GM12878 (cell line): ENCODE results near the gene PTPRU. TPM values are rescaled to one million over a fixed set of nuclear protein-coding genes. Genes with fewer than 3 reads are reported as not detected.

Experiments
- ATAC-seq: fragments of 200-7000 bp; cut with Tn5 transposase; 3 replicates; pipeline ENCODE4 v1.9.1; 2020; ENCODE audit warnings: mild to moderate bottlenecking, moderate library complexity
- BruUV-seq: library from RNA; stranded (reverse); fragments of 400-500 nt; replicated peaks from 2 replicates; lab custom pipeline; 2021; lab: Mats Ljungman, UMichigan
- CTCF ChIA-PET: fragments of 300-600 bp; sonication (Branson Sonifier 250); formaldehyde crosslinking; extraction: SDS; loops from one replicate; lab custom pipeline; 2021; ENCODE audit warnings: inconsistent platforms; lab: Yijun Ruan, JAX
- POLR2A ChIA-PET: fragments of 350-600 bp; formaldehyde crosslinking; extraction: SDS; loops from one replicate; lab custom pipeline; 2021; ENCODE audit warnings: inconsistent platforms; lab: Charles Lee
- RAD21 ChIA-PET: fragments of 300-600 bp; sonication (Branson Sonifier 250); formaldehyde crosslinking; loops from one replicate; lab custom pipeline; 2023; ENCODE audit warnings: antibody characterized with exemption; ENCODE audit not compliant: unreplicated experiment; lab: Charles Lee
- SMC1A ChIA-PET: fragments of 300-600 bp; sonication (Branson Sonifier 250); formaldehyde crosslinking; loops from one replicate; lab custom pipeline; 2023; ENCODE audit not compliant: unreplicated experiment, uncharacterized antibody; lab: Charles Lee
- DNase-seq: peaks from one replicate; pipeline ENCODE4 v3.0.0-alpha.2; 2011; ENCODE audit warnings: low read depth, low spot score
- FAIRE-seq: peaks from 3 replicates; lab custom pipeline; 2011; peaks lifted over from hg19 to GRCh38; lab: Jason Lieb, UNC
- H2AFZ ChIP-seq: 2 replicates; pipeline ENCODE4 v1.6.0; 2011; ENCODE audit warnings: low read depth, low read length, control low read depth; ENCODE audit not compliant: control insufficient read depth
- H3K27ac ChIP-seq: 2 replicates; pipeline ENCODE4 v1.5.1; 2011; ENCODE audit warnings: control low read depth; ENCODE audit not compliant: control insufficient read depth, insufficient read depth
- H3K27me3 ChIP-seq, 2 experiments: replicated peaks in 1 of 2; 2 replicates each; pipeline versions ENCODE4 v1.6.0 to v1.6.1; 2011; ENCODE audit warnings: low read length in 1 of 2; ENCODE audit not compliant: control insufficient read depth in 2 of 2, insufficient read depth in 2 of 2
- H3K36me3 ChIP-seq, 2 experiments: 2 replicates each; pipeline ENCODE4 v1.5.1; 2011; ENCODE audit warnings: low read length in 1 of 2; ENCODE audit not compliant: control insufficient read depth in 2 of 2, insufficient read depth in 2 of 2
- H3K4me1 ChIP-seq: 2 replicates; pipeline ENCODE4 v1.6.1; 2011; ENCODE audit warnings: mild to moderate bottlenecking, low read length, moderate library complexity, mixed read lengths; ENCODE audit not compliant: control insufficient read depth, insufficient read depth
- H3K4me2 ChIP-seq: 2 replicates; pipeline ENCODE4 v1.6.0; 2011; ENCODE audit warnings: control low read depth; ENCODE audit not compliant: control insufficient read depth, insufficient read depth
- H3K4me3 ChIP-seq: fragments of 200-600 bp; sonication (generic); 2 replicates; pipeline ENCODE4 v1.5.1; 2016
- H3K79me2 ChIP-seq: 2 replicates; pipeline ENCODE4 v1.6.0; 2011; ENCODE audit warnings: low read length; ENCODE audit not compliant: control insufficient read depth, insufficient read depth
- H3K9ac ChIP-seq: 2 replicates; pipeline ENCODE4 v1.8.0; 2011; ENCODE audit warnings: low read length, control low read depth, mixed read lengths; ENCODE audit not compliant: control insufficient read depth, insufficient read depth
- H3K9me3 ChIP-seq: replicated peaks from 3 replicates; pipeline ENCODE4 v1.5.1; 2011; ENCODE audit warnings: mild to moderate bottlenecking, low read length; ENCODE audit not compliant: control insufficient read depth, insufficient read depth
- H4K20me1 ChIP-seq: 2 replicates; pipeline ENCODE4 v1.6.0; 2011; ENCODE audit not compliant: control insufficient read depth, insufficient read depth
- ELK1 ChIP-seq: IDR thresholded peaks from 2 replicates; pipeline ENCODE4 v1.6.1; 2012; ENCODE audit warnings: low read depth, low read length, improper control_type of control experiment
- KAT2A ChIP-seq: conservative IDR thresholded peaks from 2 replicates; pipeline ENCODE4 v1.6.1; 2011; ENCODE audit warnings: low read depth, low read length; ENCODE audit not compliant: control insufficient read depth
- RAD51 ChIP-seq: fragments of 450-650 bp; IDR thresholded peaks from 2 replicates; pipeline ENCODE4 v1.6.1; 2016; ENCODE audit warnings: moderate library complexity, mild to moderate bottlenecking, inconsistent platforms
- ZBED1 ChIP-seq: IDR thresholded peaks from 2 replicates; pipeline ENCODE4 v1.6.1; 2016; ENCODE audit warnings: borderline replicate concordance
- ZNF24 ChIP-seq: fragments of 450-650 bp; IDR thresholded peaks from 2 replicates; pipeline ENCODE4 v1.6.1; 2017; ENCODE audit warnings: antibody characterized with exemption, mild to moderate bottlenecking
- WGBS: methylation state at CpG from one replicate; pipeline ENCODE4 v1.1.6; 2016; ENCODE audit warnings: low lambda C conversion rate; ENCODE audit not compliant: insufficient replicate concordance, insufficient coverage; ENCODE audit errors: missing lambda C conversion rate; 5-methylcytosine and 5-hydroxymethylcytosine counted together
- in situ Hi-C: fragments of 300-500 bp; cut with MboI; formaldehyde crosslinking; loops from 9 replicates; pipeline ENCODE4 v1.14.3; 2018; ENCODE audit warnings: mixed read lengths
- intact Hi-C: fragments of 100-400 bp; cut with micrococcal nuclease; formaldehyde crosslinking; loops from one replicate; pipeline ENCODE4 v1.14.2; 2022; ENCODE audit not compliant: unreplicated experiment
- polyA plus RNA-seq, 11 experiments: library from polyadenylated mRNA; depleted of rRNA in 4 of 11; unstranded in 6 of 11; stranded (reverse) in 5 of 11; fragments of >200 nt; fragmentation: Nextera tagmentation in 4 of 11; fragmentation: Illumina TruSeq in 1 of 11; extraction: Ambion mirVana in 4 of 11; extraction: Trizol in 1 of 11; gene quantifications; 1 replicate in 1 of 11; 2 replicates in 10 of 11; pipeline versions ENCODE4 v1.2.1 to v1.2.3, GENCODE V29; 2011 to 2016; ENCODE audit warnings: inconsistent platforms in 2 of 11, missing spikeins in 2 of 11, low read depth in 1 of 11
- total RNA-seq, 4 experiments: library from RNA; depleted of rRNA in 3 of 4; stranded (reverse); fragments of >200 nt in 3 of 4; fragmentation: Illumina TruSeq in 1 of 4; extraction: Trizol in 1 of 4; gene quantifications; 2 replicates each; pipeline versions ENCODE4 v1.2.1 to v1.2.3, GENCODE V29; 2013 to 2021

The PTPRU gene
- total and polyA plus RNA-seq, 10 of the 15 experiments (the other 5 are each of a cell fraction or from before 2014, with no cell fraction given), result 0.04 to 2.5 (median 0.73) TPM

- no peak overlapping the region for H3K4me2 ChIP-seq
- ChIA-PET RAD21 (no interaction called here), SMC1A (no interaction called here), POLR2A (no interaction called here), CTCF (no interaction called here)
- H3K27me3 ChIP-seq, result no peaks in the 10 kb centered on the region
- no peak overlapping the region for H3K27ac ChIP-seq
- no peaks in the 10 kb centered on the region for H3K79me2 ChIP-seq
- no peaks in the 10 kb centered on the region for H3K4me1 ChIP-seq
- no peak for ATAC-seq
- in situ Hi-C loops (no loop called here), intact Hi-C loops (no loop called here)
- FAIRE-seq, result no peak
- TF ChIP-seq ELK1 (no peak), KAT2A (no peak), ZNF24 (peak; percentile 61; the same call in 1 of the 2 replicates), ZBED1 (no peak), RAD51 (no peak)
- no peak for DNase-seq
- 83% methylated on average over 19 of the region's 19 CpGs for WGBS
- no TSS peak for BruUV-seq
- no peaks in the 10 kb centered on the region for H4K20me1 ChIP-seq
- no peak overlapping the region for H2AFZ ChIP-seq
- H3K36me3 ChIP-seq, result no peaks in the 10 kb centered on the region
- no peaks in the 10 kb centered on the region for H3K9me3 ChIP-seq
- H3K4me3 ChIP-seq, result no peak overlapping the region
- H3K9ac ChIP-seq, result no peak overlapping the region
Observed at GRCh38 chr1:29282135-29282923, 46.0 kb downstream of the PTPRU start.
